ENCODE measurements around the gene UVRAG.
"Not testable (repeated sequence)": the region's sequence is repeated elsewhere in the genome, so short reads cannot be mapped to it uniquely, and the experiment has no call there.

Gene UVRAG

DNA sequence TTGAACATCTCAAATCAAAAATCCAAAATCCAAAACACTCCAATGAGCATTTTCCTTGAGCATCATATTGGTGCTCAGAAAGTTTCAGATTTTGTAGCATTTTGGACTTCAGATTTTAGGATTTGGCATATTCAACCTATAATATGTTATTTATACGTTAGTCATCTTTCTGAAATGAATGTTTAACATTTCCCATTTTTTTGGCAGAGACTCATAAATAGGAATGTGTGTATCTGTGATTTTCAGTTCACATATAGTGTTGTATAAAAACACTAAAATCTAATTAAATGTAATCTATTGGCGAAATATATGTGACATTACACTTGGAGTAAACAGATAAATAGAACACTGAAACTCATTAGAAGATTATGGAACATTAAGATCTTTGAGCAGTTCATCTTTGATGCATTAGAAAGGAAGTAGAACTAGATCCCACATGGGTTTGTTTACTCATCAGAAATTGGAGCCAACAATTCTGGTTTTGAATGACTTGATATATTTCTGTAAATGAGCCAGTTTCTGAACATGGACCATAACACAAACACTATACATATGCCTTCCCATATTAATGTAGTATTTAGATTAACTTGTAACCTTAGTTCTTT lies 153.1 kb downstream of the UVRAG start:
- DNase-seq (ENCODE audit: low read depth) = no peak

DNA sequence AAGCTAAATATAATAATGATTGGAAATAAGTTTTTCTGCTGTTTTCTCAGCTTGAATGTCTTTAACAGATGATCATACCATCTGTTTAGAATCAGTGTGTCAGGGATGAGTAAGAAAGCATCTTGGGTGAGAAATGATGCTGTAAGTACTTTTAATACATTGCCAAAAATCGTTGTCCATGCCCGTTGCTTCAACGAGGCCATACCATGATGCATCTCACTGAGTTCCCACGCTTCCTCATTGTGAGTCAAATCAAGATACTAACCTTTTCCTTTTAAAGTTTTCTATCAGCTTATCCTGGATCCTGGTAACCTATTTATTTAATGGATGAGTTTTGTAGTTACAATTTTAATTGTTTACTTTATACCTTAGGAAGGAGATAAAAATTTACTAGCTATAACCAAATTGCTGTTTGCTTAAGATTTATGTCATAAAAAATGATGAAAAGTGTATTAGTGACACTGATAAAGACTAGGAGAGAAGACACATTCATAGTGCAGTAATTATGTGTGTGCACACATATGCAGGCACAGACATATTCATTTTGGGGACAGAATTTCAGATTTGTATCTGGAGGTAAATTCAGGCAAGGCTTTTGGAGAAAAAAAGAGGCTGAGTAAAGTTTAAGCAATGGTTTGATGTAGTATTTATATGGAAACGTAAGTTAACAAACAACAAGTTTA lies 154.8 kb downstream of the UVRAG start:
- DNase-seq (ENCODE audit: low read depth) = no peak

DNA sequence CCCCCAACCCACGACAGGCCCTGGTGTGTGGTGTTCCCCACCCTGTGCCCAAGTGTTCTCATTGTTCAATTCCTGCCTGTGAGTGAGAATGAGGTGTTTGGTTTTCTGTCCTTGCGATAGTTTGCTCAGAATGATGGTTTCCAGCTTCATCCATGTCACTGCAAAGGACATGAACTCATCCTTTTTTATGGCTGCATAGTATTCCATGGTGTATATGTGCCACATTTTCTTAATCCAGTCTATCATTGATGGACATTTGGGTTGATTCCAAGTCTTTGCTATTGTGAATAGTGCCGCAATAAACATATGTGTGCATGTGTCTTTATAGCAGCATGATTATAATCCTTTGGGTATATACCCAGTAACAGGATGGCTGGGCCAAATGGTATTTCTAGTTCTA lies 158.7 kb downstream of the UVRAG start:
- DNase-seq (ENCODE audit: low read depth) = not testable (repeated sequence)

DNA sequence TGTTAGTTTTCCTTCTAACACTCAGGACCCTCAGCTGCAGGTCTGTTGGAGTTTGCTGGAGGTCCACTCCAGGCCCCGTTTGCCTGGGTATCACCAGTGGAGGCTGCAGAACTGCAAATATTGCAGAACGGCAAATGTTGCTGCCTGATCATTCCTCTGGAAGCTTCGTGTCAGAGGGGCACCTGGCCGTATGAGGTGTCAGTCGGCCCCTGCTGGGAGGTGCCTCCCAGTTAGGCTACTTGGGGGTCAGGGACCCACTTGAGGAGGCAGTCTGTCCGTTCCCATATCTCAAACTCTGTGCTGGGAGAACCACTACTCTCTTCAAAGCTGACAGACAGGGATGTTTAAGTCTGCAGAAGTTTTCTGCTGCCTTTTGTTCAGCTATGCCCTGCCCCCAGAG lies 164.1 kb downstream of the UVRAG start:
- DNase-seq (ENCODE audit: low read depth) = not testable (repeated sequence)

DNA sequence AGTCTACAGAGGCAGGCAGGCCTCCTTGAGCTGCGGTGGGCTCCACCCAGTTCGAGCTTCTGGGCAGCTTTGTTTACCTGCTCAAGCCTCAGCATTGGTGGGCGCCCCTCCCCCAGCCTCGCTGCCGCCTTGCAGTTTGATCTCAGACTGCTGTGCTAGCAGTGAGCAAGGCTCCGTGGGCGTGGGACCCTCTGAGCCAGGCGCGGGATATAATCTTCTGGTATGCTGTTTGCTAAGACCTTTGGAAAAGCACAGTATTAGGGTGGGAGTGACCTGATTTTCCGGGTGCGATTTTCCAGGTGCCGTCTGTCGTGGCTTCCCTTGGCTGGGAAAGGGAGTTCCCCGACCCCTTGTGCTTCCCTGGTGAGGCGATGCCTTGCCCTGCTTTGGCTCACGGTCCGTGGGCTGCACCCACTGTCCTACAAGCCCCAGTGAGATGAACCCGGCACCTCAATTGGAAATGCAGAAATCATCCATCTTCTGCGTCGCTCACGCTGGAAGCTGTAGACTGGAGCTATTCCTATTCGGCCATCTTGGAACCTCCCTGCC lies 164.5 kb downstream of the UVRAG start:
- DNase-seq (ENCODE audit: low read depth) = not testable (repeated sequence)

DNA sequence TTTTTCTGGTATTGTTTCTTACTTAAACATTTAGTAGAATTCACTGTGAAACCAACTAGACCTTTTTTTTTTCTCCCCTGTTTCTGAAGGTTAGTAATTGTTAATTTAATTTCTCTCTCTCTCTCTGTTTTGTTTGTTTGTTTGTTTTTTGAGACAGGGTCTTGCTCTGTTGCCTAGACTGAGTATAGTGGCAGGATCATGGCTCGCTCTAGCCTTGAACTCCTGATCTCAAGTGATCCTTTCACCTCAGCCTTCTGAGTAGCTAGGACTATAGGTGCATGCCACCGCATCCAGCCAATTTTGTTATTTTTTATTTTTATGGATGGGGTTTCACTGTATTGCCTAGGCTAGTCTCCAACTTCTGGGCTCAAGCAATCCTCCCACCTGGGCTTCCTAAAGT lies 165.0 kb downstream of the UVRAG start:
- no peak for DNase-seq (ENCODE audit: low read depth)

DNA sequence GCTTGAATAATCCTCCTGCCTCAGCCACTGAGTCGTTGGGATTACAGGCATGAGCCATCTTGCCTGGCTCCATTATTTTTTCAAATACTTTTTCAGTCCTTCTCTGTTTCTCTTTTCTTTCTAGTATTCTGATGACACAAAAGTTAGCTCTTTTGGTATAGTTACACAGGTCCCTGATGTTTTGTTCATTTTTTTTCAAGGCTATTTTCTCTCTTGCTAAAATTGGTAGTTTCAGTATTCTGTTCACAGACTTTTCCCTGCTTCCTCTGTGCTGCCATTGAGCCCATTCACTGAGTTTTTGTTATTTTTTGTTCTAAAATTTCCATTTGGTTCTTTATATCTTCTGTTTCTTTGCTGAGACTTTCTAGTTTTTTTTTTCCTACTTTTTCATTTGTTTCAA lies 166.5 kb downstream of the UVRAG start:
- DNase-seq (ENCODE audit: low read depth) = no peak

DNA sequence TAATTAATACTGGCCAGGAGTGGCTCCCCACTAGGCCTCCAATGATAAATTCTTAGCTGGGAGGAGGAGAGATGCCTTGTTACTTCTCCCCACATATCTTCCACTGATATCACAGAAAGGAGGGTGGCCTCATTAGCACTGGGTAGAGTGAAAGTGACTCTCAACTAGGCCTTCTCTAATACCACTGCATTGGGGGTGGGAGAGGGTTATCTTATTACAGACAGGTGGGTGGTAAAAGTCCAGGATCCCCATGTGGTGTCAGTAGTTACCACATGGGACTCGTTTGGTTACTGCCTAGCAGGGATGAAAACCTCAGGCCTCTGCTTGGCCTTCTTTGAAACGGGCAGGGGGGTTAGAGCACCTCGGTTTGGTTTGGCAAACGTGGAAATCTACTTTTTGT lies 167.3 kb downstream of the UVRAG start:
- no peak for DNase-seq (ENCODE audit: low read depth)

DNA sequence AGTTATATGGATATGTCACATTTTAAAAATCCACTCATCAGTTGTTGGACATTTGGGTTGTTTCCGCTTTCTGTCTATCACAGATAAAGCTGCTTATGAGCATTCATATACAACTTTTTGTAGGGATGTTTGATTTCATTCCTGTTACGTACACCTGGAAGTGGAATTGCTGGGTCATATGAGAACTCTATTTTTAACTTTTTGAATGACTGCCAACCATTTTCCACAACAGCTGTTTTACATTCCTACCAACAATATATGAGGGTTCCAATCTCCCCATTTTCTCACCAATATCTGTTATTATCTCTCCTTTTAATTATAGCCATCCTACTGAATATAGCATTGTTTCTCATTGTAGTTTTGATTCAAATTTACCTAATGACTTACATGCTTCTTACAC lies 172.0 kb downstream of the UVRAG start:
- DNase-seq (ENCODE audit: low read depth) = no peak

DNA sequence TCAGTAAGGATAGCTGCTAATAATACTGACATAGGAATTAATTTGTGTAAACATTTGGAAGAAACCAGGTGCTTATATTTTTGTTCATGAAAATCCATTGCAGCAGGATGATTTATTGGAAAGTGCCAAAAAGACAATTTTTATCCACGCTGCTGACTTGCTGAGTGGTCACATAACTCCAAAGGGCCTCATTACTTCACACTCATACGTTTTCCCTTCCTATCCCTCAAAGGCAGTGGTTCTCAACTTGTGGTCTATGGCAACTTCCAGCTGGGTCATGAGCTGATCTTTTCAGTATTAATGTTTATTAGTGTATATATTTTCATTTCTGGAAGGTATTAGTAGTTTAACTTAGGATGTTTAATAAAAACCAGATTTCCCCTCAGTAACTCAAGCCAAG lies 178.1 kb downstream of the UVRAG start:
- no peak for DNase-seq (ENCODE audit: low read depth)

DNA sequence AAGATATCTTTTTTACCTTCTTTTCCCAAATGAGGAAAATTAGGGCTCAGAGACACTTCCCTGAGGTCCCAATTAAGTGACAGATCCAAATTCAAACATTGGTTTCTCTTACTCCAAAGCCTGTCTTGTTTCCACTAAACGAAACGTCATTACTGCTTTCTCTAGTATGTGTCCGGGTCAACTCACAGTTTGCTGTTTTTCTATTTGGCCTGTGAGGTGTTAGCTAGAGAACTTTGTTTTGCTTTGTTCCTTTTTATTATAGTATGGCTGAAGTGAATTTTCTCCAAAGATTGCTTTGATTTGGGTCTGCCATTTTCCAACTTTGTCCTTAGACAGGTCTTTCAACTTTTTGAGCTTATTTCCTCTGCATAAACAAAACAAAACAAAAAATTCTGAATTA lies 179.6 kb downstream of the UVRAG start:
- no peak for DNase-seq (ENCODE audit: low read depth)

DNA sequence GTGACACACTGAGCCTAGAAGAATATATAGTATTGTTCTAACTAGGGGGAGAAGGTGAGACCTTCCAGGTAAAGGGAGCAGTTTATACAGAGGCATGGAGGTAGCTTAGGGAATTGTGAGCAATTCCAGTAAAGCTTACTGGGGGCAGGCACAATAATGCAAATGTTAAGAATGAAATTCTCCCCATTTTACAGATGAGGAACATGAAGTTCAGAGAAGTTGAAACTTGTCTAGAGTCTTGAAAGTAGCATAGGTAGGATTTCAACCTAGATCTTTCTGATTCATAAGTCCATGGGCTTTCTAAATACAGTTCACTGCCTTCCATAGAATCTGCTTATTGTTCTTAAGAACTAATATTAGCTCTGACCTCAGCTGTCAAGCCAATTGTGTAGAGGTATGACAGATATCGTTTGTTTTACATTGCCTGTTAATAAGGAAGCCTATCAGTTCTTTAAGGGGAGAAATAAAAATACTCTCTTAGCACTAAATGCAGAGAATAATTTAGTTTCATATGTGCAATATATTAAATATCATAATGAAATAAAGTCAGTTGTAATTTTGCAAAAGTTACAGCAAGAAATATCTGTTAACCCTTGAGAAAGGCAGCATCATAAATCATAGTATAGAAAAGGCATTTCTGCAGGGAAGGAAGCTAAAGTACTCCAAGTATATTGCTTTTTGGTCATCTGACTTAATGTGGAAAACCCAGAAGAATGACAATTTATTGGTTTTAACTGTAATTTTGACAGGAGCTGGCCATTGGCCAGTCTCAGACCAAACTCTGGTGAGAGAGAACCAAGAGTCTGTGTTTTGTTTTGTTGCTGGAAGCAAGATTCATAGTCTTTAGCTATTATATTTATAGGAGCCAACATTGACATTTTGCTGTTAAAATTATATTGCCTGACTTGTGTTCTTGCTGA lies 181.8 kb downstream of the UVRAG start:
- no peak for DNase-seq (ENCODE audit: low read depth)

DNA sequence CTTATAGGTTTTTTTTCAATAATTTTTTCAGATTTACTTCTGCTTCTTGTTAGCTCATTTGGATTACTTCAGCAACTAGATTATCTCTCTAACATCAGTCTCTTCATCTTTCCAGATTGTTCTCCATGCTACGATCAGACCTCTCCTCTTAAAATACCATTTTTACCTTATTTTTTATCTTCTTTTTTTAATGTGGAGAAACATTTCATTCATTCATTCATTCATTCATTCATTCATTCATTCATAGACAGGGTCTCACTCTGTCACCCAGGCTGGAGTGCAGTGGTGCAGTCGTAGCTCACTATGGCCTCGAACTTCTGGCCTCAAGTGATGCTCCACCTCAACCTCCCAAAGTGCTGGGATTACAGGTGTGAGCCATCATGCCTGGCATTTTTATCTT lies 189.4 kb downstream of the UVRAG start:
- no peak for DNase-seq (ENCODE audit: low read depth)

DNA sequence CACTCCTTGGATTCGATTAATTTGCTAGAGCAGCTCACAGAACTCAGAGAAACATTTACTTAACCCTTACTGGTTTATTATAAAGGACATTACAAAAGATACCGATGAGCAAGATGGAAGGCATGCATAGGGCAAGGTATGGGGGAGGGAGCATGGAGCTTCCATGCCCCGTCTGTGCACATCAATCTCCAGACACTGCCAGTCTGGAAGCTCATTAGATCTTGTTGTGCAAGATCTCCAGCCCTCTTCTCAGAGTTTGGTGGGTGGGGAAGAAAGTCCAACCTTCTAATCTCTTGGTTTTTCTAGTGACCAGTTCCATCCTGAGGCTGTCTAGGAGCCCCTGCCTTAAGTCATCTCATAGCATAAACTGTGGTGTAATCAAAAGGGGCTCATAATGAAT lies 190.7 kb downstream of the UVRAG start:
- DNase-seq (ENCODE audit: low read depth) = no peak

DNA sequence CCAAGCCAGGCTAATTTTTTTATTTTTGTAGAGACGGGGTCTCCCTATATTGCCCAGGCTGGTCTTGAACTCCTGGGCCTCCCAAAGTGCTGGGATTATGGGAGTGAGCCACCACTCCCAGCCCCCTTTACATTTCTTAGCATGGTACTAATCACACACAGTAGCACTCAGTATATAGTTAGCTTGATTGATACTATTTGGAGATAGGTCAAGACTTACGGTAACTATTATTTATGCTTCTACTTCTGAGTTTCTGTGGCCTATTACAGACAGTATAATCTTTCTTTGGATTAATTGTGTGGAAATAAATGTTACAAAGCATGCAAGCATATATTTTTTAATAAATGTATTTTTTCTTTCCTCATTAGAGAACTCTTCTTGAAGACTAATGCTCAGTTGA lies 192.2 kb downstream of the UVRAG start:
- no peak for DNase-seq (ENCODE audit: low read depth)

DNA sequence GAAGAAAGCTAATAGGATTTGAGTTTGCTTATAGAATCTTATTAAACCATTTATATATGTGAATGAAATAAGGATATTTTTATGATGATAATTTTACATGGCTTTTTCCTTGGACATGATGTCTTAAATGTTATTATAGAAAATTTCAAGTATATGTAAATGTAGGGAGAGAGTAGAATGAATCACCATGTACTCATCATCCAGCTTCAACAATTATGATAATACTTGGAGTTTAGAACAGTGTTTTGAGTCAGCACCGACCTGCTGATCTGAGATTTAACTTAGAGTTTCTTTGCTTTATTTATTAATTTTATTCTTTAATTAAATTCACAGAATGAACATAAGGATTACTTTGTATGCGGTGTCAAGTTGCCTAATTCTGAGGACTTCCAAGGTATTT lies 193.5 kb downstream of the UVRAG start:
- no peak for DNase-seq (ENCODE audit: low read depth)

DNA sequence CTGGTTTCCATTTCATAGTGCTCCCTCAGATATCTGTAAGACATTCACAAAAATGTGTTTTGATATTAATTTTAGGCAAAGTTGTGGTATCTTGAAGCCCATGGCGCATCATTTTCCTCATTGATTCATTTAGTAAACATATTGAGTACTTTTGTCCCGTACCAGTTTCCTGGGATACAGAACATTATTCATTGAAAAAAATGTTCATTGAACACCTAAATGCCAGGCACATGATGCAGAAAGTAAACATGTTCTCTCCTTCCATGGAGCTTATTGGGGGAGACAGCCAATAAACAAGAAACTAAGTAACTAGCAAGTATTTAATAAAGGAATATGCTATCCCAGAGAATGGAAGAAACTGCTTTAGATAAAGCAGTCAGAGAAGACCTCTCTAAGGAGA lies 195.0 kb downstream of the UVRAG start:
- no peak for DNase-seq (ENCODE audit: low read depth)

DNA sequence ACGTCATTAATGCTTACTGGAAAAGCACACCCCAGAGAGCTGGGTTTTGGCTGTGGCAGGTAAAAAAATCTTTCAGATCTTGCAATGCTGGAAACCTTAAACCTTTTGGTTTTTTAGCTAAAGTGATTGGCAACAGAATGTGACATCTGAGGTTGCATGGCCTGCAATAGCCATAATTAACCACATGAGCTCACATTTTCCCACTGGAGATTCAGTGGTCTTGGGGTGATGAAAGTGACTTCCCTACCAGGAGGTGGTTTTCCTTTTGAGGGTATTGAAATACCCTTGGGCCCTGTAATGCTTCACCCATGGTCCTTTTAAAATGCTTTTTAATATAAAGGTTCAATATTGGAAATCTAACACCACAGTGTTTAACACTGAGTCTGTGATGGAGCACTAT lies 198.5 kb downstream of the UVRAG start:
- DNase-seq (ENCODE audit: low read depth) = no peak

DNA sequence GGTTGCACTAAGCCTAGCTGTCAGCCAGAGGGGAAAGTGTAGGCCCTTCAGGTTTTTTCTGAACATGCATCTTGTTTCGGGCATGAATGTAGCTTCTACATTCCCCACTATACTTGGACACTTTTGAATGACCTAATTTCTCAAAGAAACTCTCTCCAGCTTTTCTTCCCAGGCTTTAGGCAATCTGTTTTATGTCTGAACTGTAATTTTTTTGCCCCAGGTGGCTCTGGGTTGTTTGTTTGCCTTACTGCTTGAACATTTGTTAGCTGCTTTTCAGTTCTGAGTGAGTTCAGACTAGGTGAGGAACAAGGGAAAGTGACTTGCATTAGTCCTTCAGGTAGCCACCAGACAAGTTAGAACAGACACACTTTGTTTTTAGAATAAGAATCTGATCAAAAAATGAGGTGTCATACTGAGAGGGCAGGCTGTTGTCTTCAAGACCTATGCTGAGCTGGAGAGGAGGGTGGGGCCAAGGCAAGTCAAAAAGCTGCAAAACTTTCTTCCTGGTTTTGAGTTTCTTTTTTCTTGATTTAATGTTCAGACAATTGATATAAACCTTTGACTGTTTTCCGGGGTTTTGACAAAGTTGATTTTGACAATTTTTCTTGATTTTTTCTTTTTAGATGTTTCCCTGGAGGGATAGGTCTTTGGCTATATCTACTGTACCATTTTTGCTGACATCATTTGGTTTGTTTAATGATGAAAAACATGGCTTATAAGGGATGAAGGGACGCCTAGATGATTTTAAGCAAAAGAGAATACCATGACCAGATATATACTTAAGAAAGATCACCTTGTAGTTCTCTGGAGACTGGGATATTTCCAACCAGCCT lies 208.4 kb downstream of the UVRAG start:
- DNase-seq (ENCODE audit: low read depth) = no peak

DNA sequence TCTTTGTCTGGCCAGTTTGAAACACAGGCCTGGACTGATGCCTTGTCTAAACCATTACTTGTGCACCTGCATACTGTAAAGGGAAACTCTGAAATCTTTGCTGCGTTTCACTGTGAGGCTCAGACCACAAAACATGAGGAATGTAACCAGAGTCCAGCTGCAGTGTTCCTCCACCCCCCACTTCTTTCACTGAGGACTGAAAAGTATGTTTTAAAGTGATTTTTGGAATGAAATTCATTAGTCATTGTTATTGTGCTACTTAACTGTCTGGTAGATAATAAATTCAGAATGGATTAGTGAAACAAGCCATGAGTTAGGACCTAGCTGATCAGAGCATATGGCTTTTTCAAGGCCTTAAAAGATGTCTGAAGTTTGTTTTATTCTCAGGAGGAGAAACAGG lies 210.1 kb downstream of the UVRAG start:
- DNase-seq (ENCODE audit: low read depth) = no peak

DNA sequence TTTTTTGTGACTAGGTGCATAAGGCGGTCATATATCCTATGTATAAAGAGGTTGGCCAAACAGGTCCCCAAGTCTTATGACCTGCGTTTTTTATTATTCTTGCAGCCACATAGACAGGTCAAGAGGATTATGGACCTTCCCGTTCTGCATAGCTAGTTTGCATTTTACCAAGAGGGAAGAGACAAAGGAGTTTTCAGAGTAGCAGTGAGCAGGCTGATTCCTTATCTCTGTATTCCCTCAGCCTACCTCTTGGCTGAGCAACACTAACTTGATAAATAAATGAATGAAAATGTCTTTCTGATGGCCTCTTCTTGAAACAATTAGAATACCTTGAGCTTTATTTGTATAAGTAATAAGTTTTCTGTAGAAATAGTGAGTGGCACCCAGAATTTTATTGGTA lies 210.8 kb downstream of the UVRAG start:
- no peak for DNase-seq (ENCODE audit: low read depth)

DNA sequence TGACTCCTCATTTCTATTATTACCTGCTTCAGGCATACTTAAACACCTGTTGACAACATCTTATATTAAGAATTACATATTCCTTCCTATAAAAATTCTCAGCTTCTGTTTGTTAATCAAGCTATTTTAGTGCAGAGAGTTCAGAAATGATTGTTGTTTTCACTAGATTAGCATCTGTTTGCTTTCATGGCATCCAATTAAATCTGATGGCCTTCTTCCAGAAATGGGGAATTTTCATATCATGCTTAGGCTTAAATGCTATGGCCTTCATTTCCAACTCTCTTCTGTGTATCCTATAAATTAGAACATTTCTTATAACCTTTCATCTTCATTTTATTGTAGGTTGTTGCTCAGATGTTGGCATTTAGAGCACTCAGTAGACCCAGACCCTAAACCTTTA lies 211.3 kb downstream of the UVRAG start:
- no peak for DNase-seq (ENCODE audit: low read depth)
